GM18511 (cell line): ENCODE measurements around the gene UQCC2.
A peak's percentile ranks its signal among the peaks of the same experiment; 100 is the strongest.

ENCODE experiments used
- ATAC-seq: cut with Tn5 transposase; IDR thresholded peaks from one replicate; pipeline ENCODE4 v1.9.1; 2021; ENCODE audit warnings: mild to moderate bottlenecking, moderate library complexity; ENCODE audit not compliant: unreplicated experiment

UQCC2 gene

GRCh38 chr6:33725891-33726673 is 14.6 kb upstream of the UQCC2 start:
- no peak for ATAC-seq

- no peak for ATAC-seq
Observed at GRCh38 chr6:33725222-33725621, 13.7 kb upstream of the UQCC2 start.

GRCh38 chr6:33724102-33725023 is 12.9 kb upstream of the UQCC2 start:
- no peak for ATAC-seq

- no peak for ATAC-seq
Observed at GRCh38 chr6:33723371-33724085, 12.0 kb upstream of the UQCC2 start.

GRCh38 chr6:33722103-33722623 is 10.7 kb upstream of the UQCC2 start:
- no peak for ATAC-seq

GRCh38 chr6:33721508-33721907 is 10.0 kb upstream of the UQCC2 start:
- no peak for ATAC-seq

- no peak for ATAC-seq
Observed at GRCh38 chr6:33720998-33721397, 9.5 kb upstream of the UQCC2 start.

- no peak for ATAC-seq
Observed at GRCh38 chr6:33719326-33719987, 8.0 kb upstream of the UQCC2 start.

GRCh38 chr6:33718713-33719112 is 7.2 kb upstream of the UQCC2 start:
- ATAC-seq = no peak

- ATAC-seq = no peak
Observed at GRCh38 chr6:33717934-33718455, 6.5 kb upstream of the UQCC2 start.

- no peak for ATAC-seq
Observed at GRCh38 chr6:33716890-33717632, 5.6 kb upstream of the UQCC2 start.

- no peak for ATAC-seq
Observed at GRCh38 chr6:33716379-33716778, 4.9 kb upstream of the UQCC2 start.

- no peak for ATAC-seq
Observed at GRCh38 chr6:33714385-33715040, 3.0 kb upstream of the UQCC2 start.

- ATAC-seq = no peak
Observed at GRCh38 chr6:33713786-33714185, 2.3 kb upstream of the UQCC2 start.

GRCh38 chr6:33712914-33713313 is 1.4 kb upstream of the UQCC2 start:
- ATAC-seq = no peak

GRCh38 chr6:33710296-33711121 is 991 bp downstream of the UQCC2 start:
- ATAC-seq = peak; percentile 5

GRCh38 chr6:33709605-33710295 is 1.8 kb downstream of the UQCC2 start:
- no peak for ATAC-seq
